IMR-90 (cell line): ENCODE data around the gene SPAG5. TPM values are rescaled to one million over a fixed set of nuclear protein-coding genes. Genes with fewer than 3 reads are reported as not detected.

Source experiments
- ATAC-seq: fragments of 200-7000 bp; cut with Tn5 transposase; 2 replicates; pipeline ENCODE4 v1.9.1; 2020; ENCODE audit warnings: low read depth, mild to moderate bottlenecking, moderate library complexity
- BruUV-seq: library from RNA; stranded (reverse); fragments of 400-500 nt; replicated peaks from 2 replicates; lab custom pipeline; 2021; lab: Mats Ljungman, UMichigan
- CTCF ChIA-PET: fragments of 300-600 bp; formaldehyde crosslinking; extraction: SDS; loops from one replicate; lab custom pipeline; 2021; ENCODE audit warnings: antibody characterized with exemption; lab: Yijun Ruan, JAX
- POLR2A ChIA-PET: fragments of 300-600 bp; sonication (Branson Sonifier 250); formaldehyde crosslinking; loops from one replicate; lab custom pipeline; 2022; ENCODE audit warnings: antibody characterized with exemption; ENCODE audit not compliant: unreplicated experiment; lab: Charles Lee
- DNase-seq: peaks from one replicate; pipeline ENCODE4 v3.0.0; 2013
- H2AFZ ChIP-seq: replicated peaks from 2 replicates; pipeline ENCODE3; 2013; ENCODE audit warnings: low read length, mild to moderate bottlenecking; ENCODE audit not compliant: poor library complexity
- H2AK5ac ChIP-seq: 2 replicates; pipeline ENCODE4 v1.6.1; 2013; ENCODE audit warnings: low read depth, low read length, inconsistent platforms
- H2AK9ac ChIP-seq: replicated peaks from 2 replicates; pipeline ENCODE3; 2013; ENCODE audit warnings: mild to moderate bottlenecking, low read depth, low read length, moderate library complexity; ENCODE audit not compliant: poor library complexity
- H2BK120ac ChIP-seq: 2 replicates; pipeline ENCODE4 v1.6.1; 2013; ENCODE audit warnings: low read depth, low read length, inconsistent platforms
- H2BK15ac ChIP-seq: 3 replicates; pipeline ENCODE4 v1.6.1; 2013; ENCODE audit warnings: low read depth, low read length, inconsistent platforms
- H2BK20ac ChIP-seq: 2 replicates; pipeline ENCODE4 v1.6.1; 2013; ENCODE audit warnings: low read depth, mild to moderate bottlenecking, inconsistent platforms, low read length, moderate library complexity
- H2BK5ac ChIP-seq: 2 replicates; pipeline ENCODE4 v1.6.1; 2013; ENCODE audit warnings: mild to moderate bottlenecking, low read depth, low read length, inconsistent platforms; ENCODE audit not compliant: poor library complexity, severe bottlenecking
- H3K14ac ChIP-seq: replicated peaks from 2 replicates; pipeline ENCODE4 v1.6.1; 2013; ENCODE audit warnings: low read depth, low read length, inconsistent platforms
- H3K18ac ChIP-seq: 2 replicates; pipeline ENCODE4 v1.6.1; 2013; ENCODE audit warnings: low read depth, low read length, control low read depth
- H3K23ac ChIP-seq: 2 replicates; pipeline ENCODE4 v1.6.1; 2013; ENCODE audit warnings: low read depth, low read length, inconsistent platforms
- H3K27ac ChIP-seq: 2 replicates; pipeline ENCODE4 v1.5.1; 2013; ENCODE audit warnings: mild to moderate bottlenecking, control low read depth, low read length; ENCODE audit not compliant: insufficient read depth
- H3K27me3 ChIP-seq: 2 replicates; pipeline ENCODE4 v1.6.1; 2013; ENCODE audit warnings: low read length; ENCODE audit not compliant: control insufficient read depth, insufficient read depth
- H3K36me3 ChIP-seq: 2 replicates; pipeline ENCODE4 v1.6.1; 2013; ENCODE audit warnings: low read length, mixed read lengths; ENCODE audit not compliant: control insufficient read depth, insufficient read depth
- H3K4ac ChIP-seq: 2 replicates; pipeline ENCODE4 v1.6.1; 2013; ENCODE audit warnings: low read depth, low read length, inconsistent platforms
- H3K4me1 ChIP-seq: 2 replicates; pipeline ENCODE4 v1.6.1; 2013; ENCODE audit warnings: low read length, mixed read lengths; ENCODE audit not compliant: control insufficient read depth, insufficient read depth
- H3K4me2 ChIP-seq: 2 replicates; pipeline ENCODE4 v1.6.1; 2013; ENCODE audit warnings: low read depth, mild to moderate bottlenecking, control low read depth, low read length, moderate library complexity
- H3K4me3 ChIP-seq: 2 replicates; pipeline ENCODE4 v1.5.1; 2013; ENCODE audit warnings: low read depth, mild to moderate bottlenecking, control low read depth, low read length, moderate library complexity; ENCODE audit not compliant: insufficient read depth
- H3K56ac ChIP-seq: 2 replicates; pipeline ENCODE4 v1.6.1; 2013; ENCODE audit warnings: low read length, inconsistent platforms; ENCODE audit not compliant: insufficient read depth; ENCODE audit errors: extremely low read depth
- H3K79me1 ChIP-seq, 2 experiments: 2 replicates each; pipeline ENCODE4 v1.6.1; 2013; ENCODE audit warnings: low read length in 2 of 2, inconsistent platforms in 1 of 2, low read depth in 1 of 2
- H3K9ac ChIP-seq: 2 replicates; pipeline ENCODE4 v1.6.1; 2013; ENCODE audit warnings: low read depth, low read length, control low read depth
- H3K9me1 ChIP-seq: 2 replicates; pipeline ENCODE4 v1.6.1; 2013; ENCODE audit warnings: low read length, inconsistent platforms; ENCODE audit not compliant: insufficient read depth
- H3K9me3 ChIP-seq: 2 replicates; pipeline ENCODE4 v1.6.1; 2013; ENCODE audit warnings: low read length; ENCODE audit not compliant: control insufficient read depth, insufficient read depth
- H4K20me1 ChIP-seq: 2 replicates; pipeline ENCODE4 v1.6.1; 2013; ENCODE audit warnings: low read length, inconsistent platforms; ENCODE audit not compliant: insufficient read depth
- H4K5ac ChIP-seq: 2 replicates; pipeline ENCODE4 v1.6.1; 2013; ENCODE audit warnings: mild to moderate bottlenecking, low read depth, low read length, control low read depth
- H4K8ac ChIP-seq, 2 experiments: 2 replicates each; pipeline ENCODE4 v1.6.1; 2013; ENCODE audit warnings: low read depth in 2 of 2, low read length in 2 of 2, control low read depth in 1 of 2, inconsistent platforms in 1 of 2
- H4K91ac ChIP-seq: 2 replicates; pipeline ENCODE4 v1.6.1; 2013; ENCODE audit warnings: low read depth, low read length, inconsistent platforms; ENCODE audit not compliant: insufficient read depth
- BHLHE40 ChIP-seq: fragments of 150-350 bp; IDR thresholded peaks from 2 replicates; pipeline ENCODE4 v1.6.1; 2016; ENCODE audit warnings: mild to moderate bottlenecking, low read depth, low read length
- FOS ChIP-seq: fragments of 150-350 bp; IDR thresholded peaks from 2 replicates; pipeline ENCODE4 v1.6.1; 2016; ENCODE audit warnings: low read depth, low read length
- MAFK ChIP-seq: IDR thresholded peaks from 2 replicates; pipeline ENCODE4 v1.6.1; 2012; ENCODE audit warnings: low read depth, low read length, improper control_type of control experiment
- MAZ ChIP-seq: IDR thresholded peaks from 2 replicates; pipeline ENCODE4 v1.6.1; 2012; ENCODE audit warnings: low read depth, mild to moderate bottlenecking, low read length, improper control_type of control experiment, moderate library complexity, borderline replicate concordance
- SMC3 ChIP-seq: fragments of 150-350 bp; IDR thresholded peaks from 2 replicates; pipeline ENCODE4 v1.6.1; 2016; ENCODE audit warnings: low read depth, mild to moderate bottlenecking, antibody characterized with exemption, low read length, moderate library complexity
- WGBS, 2 experiments: methylation state at CpG; one replicate each; pipeline versions ENCODE4 v1.1.5 to v1.1.7; 2013; ENCODE audit warnings: missing lambda C conversion rate in 2 of 2; ENCODE audit not compliant: insufficient read length in 1 of 2; ENCODE audit errors: extremely low coverage in 2 of 2; 5-methylcytosine and 5-hydroxymethylcytosine counted together
- dilution Hi-C: fragments of 300-500 bp; cut with HindIII; formaldehyde crosslinking; loops from one replicate; pipeline ENCODE4 v1.14.3; 2018; ENCODE audit warnings: low sequenced_read_pairs; ENCODE audit not compliant: unreplicated experiment
- in situ Hi-C: fragments of 300-500 bp; cut with MboI; formaldehyde crosslinking; loops from 3 replicates; pipeline ENCODE4 v1.14.3; 2019; ENCODE audit warnings: low sequenced_read_pairs, inconsistent platforms, mixed read lengths
- intact Hi-C: fragments of 100-400 bp; cut with micrococcal nuclease; formaldehyde crosslinking; loops from 2 replicates; pipeline ENCODE4 v1.10.0; 2022
- polyA plus RNA-seq, 3 experiments: library from polyadenylated mRNA; depleted of rRNA; stranded (reverse); fragments of >200 nt; gene quantifications; 2 replicates each; pipeline ENCODE4 v1.2.3, GENCODE V29; 2012; ENCODE audit warnings: low replicate concordance in 1 of 3
- total RNA-seq: library from RNA; depleted of rRNA; stranded (reverse); fragments of >200 nt; gene quantifications from 2 replicates; pipeline ENCODE4 v1.2.3, GENCODE V29; 2012
- TF ChIP-seq, protein P1 (sequence below): fragments of 150-350 bp; IDR thresholded peaks from 2 replicates; pipeline ENCODE4 v1.6.1; 2016; ENCODE audit warnings: low read depth, mild to moderate bottlenecking, low read length, moderate library complexity, borderline replicate concordance
- TF ChIP-seq, protein P2 (sequence below): fragments of 150-350 bp; IDR thresholded peaks from 2 replicates; pipeline ENCODE4 v1.6.1; 2017; ENCODE audit warnings: mild to moderate bottlenecking, antibody characterized with exemption, low read length, low read depth

The SPAG5 gene
- total and polyA plus RNA-seq, 2 of the 4 experiments (the other 2 are of a cell fraction) = 40.3 to 60.8 TPM

DNA sequence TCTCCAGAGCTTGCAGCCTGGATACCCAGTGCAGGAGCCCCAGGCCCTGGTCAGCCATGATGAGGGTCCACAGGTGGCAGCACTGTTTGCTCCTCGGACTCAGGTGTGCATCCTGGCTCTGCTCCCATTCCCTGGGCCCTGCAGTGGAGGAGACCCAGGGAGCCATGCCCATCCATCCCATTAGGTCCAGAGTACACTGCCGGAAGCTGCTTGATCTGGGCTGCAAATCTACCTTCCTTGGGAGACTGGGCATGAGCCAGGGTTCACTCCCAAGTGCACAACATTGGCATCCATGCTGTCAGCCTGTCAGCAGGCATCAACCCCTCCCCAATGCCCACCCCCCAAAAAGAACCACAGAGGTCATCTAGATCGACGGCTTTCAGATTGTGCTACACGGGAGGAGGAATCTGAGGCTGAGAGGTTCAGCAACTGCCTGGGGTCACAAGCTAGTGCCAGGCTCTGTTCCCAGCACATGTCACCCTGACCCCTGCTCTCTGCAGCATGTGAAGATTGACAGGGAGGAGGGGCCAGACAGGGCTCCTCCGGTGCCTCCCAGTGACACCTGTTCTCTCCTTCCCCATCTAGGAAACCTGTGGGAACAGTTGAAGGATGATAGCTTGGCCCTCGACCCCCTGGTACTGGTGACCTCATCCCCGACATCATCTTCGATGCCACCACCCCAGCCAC lies 62.1 kb downstream of the SPAG5 start:
- Histone ChIP-seq H2BK120ac (no peak overlapping the region), H3K4me1 (peaks cover 11% of the 10 kb centered on the region), H4K5ac (no peak overlapping the region), H3K18ac (no peak overlapping the region), H3K9me1 (peaks cover 2% of the 10 kb centered on the region; the same call in 1 of the 2 replicates), H2BK5ac (no peak overlapping the region), H3K36me3 (no peaks in the 10 kb centered on the region), H3K23ac (no peak overlapping the region), H2AK5ac (no peak overlapping the region), H3K9ac (no peak overlapping the region), H3K27ac (no peak overlapping the region), H3K4me2 (no peak overlapping the region), H3K79me1 (no peaks in the 10 kb centered on the region), H3K27me3 (peaks cover 23% of the 10 kb centered on the region), H4K20me1 (no peaks in the 10 kb centered on the region), H3K9me3 (no peaks in the 10 kb centered on the region), H2AK9ac (no peak overlapping the region), H2BK15ac (no peak overlapping the region), H4K91ac (no peak overlapping the region), H3K14ac (no peak overlapping the region), H3K4ac (no peak overlapping the region), H3K56ac (no peak overlapping the region), H4K8ac (no peak overlapping the region), H2AFZ (no peak overlapping the region), H3K4me3 (no peak overlapping the region), H2BK20ac (no peak overlapping the region)
- ChIA-PET POLR2A (no interaction called here), CTCF (interaction anchor here (0.9 to 1.8 kb wide), 2 partner anchors 51 to 120 kb away, joined by 3 read pairs; no protein-coding TSS in a partner anchor)
- intact Hi-C loops (no loop called here), in situ Hi-C loops (loop anchor here (5.0 kb wide), 1 partner anchor 39 kb away; no protein-coding TSS in a partner anchor), dilution Hi-C loops (no loop called here)
- TF ChIP-seq BHLHE40 = no peak
- no peak for TF ChIP-seq MAFK
- no peak for TF ChIP-seq SMC3
- TF ChIP-seq, protein P1, sequence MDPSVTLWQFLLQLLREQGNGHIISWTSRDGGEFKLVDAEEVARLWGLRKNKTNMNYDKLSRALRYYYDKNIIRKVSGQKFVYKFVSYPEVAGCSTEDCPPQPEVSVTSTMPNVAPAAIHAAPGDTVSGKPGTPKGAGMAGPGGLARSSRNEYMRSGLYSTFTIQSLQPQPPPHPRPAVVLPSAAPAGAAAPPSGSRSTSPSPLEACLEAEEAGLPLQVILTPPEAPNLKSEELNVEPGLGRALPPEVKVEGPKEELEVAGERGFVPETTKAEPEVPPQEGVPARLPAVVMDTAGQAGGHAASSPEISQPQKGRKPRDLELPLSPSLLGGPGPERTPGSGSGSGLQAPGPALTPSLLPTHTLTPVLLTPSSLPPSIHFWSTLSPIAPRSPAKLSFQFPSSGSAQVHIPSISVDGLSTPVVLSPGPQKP = no peak
- TF ChIP-seq FOS = no peak
- TF ChIP-seq MAZ = no peak
- TF ChIP-seq, protein P2, sequence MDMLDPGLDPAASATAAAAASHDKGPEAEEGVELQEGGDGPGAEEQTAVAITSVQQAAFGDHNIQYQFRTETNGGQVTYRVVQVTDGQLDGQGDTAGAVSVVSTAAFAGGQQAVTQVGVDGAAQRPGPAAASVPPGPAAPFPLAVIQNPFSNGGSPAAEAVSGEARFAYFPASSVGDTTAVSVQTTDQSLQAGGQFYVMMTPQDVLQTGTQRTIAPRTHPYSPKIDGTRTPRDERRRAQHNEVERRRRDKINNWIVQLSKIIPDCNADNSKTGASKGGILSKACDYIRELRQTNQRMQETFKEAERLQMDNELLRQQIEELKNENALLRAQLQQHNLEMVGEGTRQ = no peak
- ATAC-seq (no peak), DNase-seq (no peak)
- WGBS, 2 experiments = 57% methylated on average over 1 of the region's 9 CpGs; no CpG with 5 or more reads in 1 of the 2 experiments
- no TSS peak for BruUV-seq
